Activated CD4-positive, CD25-positive, alpha-beta regulatory T cell treated with anti-CD3 and anti-CD28 coated beads, Interleukin-2, amount 50 U/mL, for 16 hours (primary cell): Measurements from ENCODE around the gene EPN2.

ENCODE experiments used
- DNase-seq: peaks from one replicate; pipeline ENCODE4 v3.0.0-alpha.2; 2020; ENCODE audit warnings: low read depth, low spot score

The EPN2 gene

GRCh38 chr17:19364699-19365498 is 127.7 kb downstream of the EPN2 start:
- no peak for DNase-seq

DNA sequence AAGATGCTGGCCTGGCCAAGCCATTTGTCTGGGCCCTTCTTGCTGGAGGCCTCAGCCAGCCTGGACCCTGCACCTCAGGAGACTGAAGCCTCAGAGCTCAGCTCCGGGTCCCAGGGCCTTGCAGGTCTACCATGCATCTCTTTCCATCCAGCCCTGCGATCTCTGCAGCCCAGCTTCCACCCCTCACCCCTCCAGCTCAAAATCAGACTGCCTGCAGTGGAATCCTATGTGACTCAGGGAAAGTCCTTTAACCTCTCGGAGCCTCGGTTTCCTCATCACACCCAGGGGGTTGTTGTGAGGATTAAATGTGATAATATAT is 128.3 kb downstream of the EPN2 start:
- no peak for DNase-seq

DNA sequence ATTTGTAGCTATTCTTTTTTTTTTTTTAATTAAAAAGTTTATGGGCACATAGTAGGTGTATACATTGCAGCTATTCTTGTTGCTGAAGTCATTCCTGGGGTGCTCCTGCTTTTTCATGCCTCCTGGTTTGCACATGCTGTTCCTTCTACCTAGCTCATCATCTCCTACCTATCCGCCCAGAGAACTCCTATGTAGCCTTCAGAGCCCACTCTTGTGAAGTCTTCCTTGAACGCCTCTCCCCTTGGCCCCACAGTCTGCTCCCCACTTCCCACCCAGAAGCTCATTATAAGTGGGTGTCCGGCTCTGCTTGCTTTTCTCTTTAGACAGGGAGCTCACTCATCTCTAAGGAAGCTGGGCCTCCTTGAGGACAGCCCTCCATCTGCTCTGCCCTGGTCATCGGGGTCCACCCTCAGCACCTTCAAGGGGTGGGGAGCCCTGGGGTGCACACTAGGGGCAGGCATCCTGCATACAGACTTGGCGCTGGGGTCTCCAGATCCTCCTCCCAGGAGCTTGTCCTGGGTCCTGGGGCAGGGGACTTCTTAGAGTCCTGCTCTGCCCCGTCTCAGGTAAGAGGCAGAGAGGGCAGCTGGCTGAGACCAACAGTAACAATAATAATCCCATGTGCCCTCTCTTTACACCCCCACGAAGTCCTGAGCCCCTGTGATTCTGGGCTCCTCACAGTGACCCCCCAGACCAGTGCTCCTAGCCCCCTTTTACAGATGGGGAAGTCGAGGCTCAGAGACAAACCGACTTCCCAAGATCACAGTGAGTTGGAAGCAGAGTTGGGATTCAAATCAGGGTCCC is 128.9 kb downstream of the EPN2 start:
- no peak for DNase-seq

DNA sequence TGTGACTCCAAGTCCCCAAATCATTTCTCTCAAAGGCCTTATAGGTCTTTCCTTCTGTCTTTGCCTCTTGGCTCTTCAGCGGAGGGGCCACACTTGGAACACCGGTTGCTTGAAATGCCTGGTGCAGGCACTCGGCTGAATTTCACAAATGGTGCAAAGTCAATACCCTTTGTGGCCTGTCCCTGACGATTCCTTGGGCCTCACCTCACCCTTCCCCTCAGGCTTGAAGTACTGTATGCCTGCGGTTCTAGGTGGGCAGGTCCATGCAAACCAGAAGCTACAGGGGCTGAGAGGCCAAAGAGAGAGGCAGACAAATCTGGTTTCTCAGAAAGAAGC is 129.4 kb downstream of the EPN2 start:
- DNase-seq = no peak

- DNase-seq = no peak
These were observed 131.1 kb downstream of the EPN2 start for GRCh38 chr17:19368229-19368628.

GRCh38 chr17:19369107-19369778 is 132.1 kb downstream of the EPN2 start:
- no peak for DNase-seq

DNA sequence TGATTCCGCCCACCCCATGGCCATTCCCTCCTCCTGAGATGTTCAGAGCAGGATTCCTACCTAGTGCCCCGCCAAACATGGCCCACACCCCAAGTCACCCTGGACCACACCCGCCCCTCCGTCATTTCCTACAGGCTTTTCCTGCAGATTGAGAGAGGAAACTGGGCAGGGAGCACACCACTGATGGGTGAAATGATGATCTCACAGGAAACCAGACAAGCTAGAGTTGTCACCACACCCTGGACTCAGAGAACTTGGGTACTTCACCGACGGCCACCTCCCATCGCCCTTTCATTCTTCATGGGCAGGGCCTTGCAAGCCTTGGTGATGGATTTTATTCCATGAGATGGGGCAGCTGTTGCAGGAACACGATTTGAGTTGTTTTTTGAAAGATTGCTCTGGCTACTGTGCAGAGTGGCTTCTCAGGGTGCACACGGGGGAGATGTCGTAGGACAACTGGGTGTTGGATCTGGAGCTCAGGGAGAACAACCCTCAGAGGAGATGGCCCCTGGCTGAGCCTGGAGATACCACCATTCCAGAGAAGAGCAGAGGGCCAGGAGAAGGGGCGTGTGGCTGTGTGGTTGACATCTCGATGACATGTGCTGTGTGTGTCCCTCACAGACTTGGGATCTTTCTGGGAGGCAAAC is 132.8 kb downstream of the EPN2 start:
- DNase-seq = no peak

DNA sequence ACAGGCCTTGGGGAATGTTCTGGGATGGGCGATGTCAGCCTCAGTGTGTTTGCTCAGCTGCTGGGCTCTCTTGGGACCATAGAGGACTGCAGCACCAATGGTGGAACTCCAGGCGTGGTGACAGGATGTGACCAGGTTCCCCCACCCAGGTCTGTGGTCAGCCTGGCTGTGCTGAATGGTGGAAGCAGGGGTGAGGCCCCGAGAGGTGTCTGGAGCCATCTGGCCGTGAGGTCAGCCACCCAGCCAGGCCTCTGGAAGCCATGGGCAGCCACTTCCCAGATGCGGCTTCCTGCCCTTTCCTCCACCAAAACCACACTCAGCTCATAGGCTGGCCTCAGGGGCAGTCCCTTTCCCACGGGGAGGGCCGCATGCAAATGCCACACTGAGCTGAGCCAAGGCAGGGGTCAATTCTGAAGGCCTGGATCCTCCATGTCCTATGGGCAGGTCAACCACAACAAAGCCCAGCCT is 133.4 kb downstream of the EPN2 start:
- no peak for DNase-seq

- no peak for DNase-seq
These were observed 134.3 kb downstream of the EPN2 start for GRCh38 chr17:19371259-19372010.

GRCh38 chr17:19372011-19372370 is 134.8 kb downstream of the EPN2 start:
- no peak for DNase-seq

GRCh38 chr17:19372439-19372838 is 135.3 kb downstream of the EPN2 start:
- DNase-seq = no peak

DNA sequence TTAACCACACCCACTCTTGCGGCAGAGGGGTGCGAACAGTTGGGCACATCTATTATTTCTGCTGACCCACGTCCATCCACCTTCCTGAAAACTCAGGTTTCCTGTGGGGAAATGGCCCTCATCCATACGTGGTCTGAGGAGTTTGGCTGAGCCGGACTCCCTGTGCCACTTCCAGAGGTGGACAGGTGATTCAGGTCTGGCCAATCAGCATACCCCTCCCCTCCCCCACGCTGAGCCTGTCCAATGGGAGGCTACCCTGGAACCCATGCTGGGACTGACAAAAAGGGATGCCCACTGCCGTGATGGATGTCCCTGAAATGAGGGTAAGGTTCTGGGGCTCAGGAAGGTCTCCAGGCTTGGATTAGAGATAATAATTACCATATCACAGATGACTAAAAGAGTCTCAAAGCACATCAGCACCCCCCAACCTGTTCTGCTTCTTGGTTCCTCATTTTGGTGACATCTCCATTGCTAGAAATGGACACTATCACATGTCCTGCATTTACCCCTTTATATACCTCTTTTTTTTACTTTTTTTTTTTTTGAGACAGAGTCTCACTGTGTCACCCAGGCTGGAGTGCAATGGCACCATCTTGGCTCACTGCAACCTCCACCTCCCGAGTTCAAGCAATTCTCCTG is 135.8 kb downstream of the EPN2 start:
- no peak for DNase-seq

- no peak for DNase-seq
These were observed 137.0 kb downstream of the EPN2 start for GRCh38 chr17:19374136-19374535.

DNA sequence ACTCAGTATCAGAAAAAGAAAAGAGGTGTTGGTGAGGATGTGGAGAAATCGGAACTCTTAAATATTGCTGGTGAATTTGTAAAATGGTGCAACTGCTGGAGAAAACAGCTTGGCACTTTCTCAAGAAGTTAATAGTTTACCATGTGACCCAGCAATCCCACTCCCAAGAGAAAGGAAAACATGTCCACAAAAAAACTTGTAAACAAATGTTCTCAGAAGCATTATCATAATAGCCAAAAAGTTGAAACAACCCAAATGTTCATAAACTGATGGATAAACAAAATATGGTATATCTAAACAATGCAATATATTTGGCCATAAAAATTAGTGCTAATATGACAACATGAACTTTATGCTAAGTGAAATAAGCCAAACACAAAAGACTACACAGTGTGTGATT is 138.6 kb downstream of the EPN2 start:
- DNase-seq = no peak

GRCh38 chr17:19376811-19377210 is 139.6 kb downstream of the EPN2 start:
- no peak for DNase-seq

- peak; percentile 88 for DNase-seq
These were observed 140.6 kb downstream of the EPN2 start for GRCh38 chr17:19377602-19378415.

GRCh38 chr17:19378416-19379360 is 141.5 kb downstream of the EPN2 start, which contains the start of gene MAPK7:
Gene MAPK7 (plus strand): TSS chr17:19378498. CDS start chr17:19378901, 403 bp downstream.
- no peak for DNase-seq

- no peak for DNase-seq
These were observed 142.3 kb downstream of the EPN2 start for GRCh38 chr17:19379361-19380065.
